Type B pancreatic cell (in vitro differentiated cells): Measurements from ENCODE around the gene AMBRA1. TPM values are rescaled to one million over a fixed set of nuclear protein-coding genes. Genes with fewer than 3 reads are reported as not detected.
A peak's percentile ranks its signal among the peaks of the same experiment; 100 is the strongest.

Experiments
- DNase-seq: peaks from one replicate; pipeline ENCODE4 v3.0.0; 2021; ENCODE audit warnings: mixed read lengths; ENCODE audit not compliant: unreplicated experiment; ENCODE audit errors: extremely low spot score
- H3K27ac Mint-ChIP-seq: 2 replicates; pipeline ENCODE4 v1.8.0; 2021; ENCODE audit warnings: mild to moderate bottlenecking, mixed read lengths
- H3K27me3 Mint-ChIP-seq: 2 replicates; pipeline ENCODE4 v1.8.0; 2021; ENCODE audit warnings: mixed read lengths
- H3K36me3 Mint-ChIP-seq: 2 replicates; pipeline ENCODE4 v1.8.0; 2021; ENCODE audit warnings: mixed read lengths
- H3K4me1 Mint-ChIP-seq: one replicate; pipeline ENCODE4 v1.8.0; 2021; ENCODE audit warnings: mixed read lengths; ENCODE audit not compliant: unreplicated experiment
- H3K4me3 Mint-ChIP-seq: 2 replicates; pipeline ENCODE4 v1.8.0; 2021; ENCODE audit warnings: mild to moderate bottlenecking, mixed read lengths
- H3K9me3 Mint-ChIP-seq: 2 replicates; pipeline ENCODE4 v1.8.0; 2021; ENCODE audit warnings: mixed read lengths
- CTCF ChIP-seq: fragments of 200-600 bp; sonication (generic); conservative IDR thresholded peaks from 2 replicates; pipeline ENCODE4 v1.5.0; 2021; ENCODE audit warnings: antibody characterized with exemption, mild to moderate bottlenecking
- total RNA-seq: library from RNA; stranded (reverse); gene quantifications from 2 replicates; pipeline ENCODE4 v1.2.1, GENCODE V29; 2021; ENCODE audit warnings: low replicate concordance

The AMBRA1 gene
- total RNA-seq, 1 donor from 2014 or later = 38.8 TPM

- H3K27me3 Mint-ChIP-seq = no peaks in the 10 kb centered on the region
- H3K4me1 Mint-ChIP-seq = peaks cover 16% of the 10 kb centered on the region
- DNase-seq = no peak
- no peak for TF ChIP-seq CTCF
- H3K4me3 Mint-ChIP-seq = no peak overlapping the region
- H3K9me3 Mint-ChIP-seq = no peaks in the 10 kb centered on the region
- no peak overlapping the region for H3K27ac Mint-ChIP-seq
- no peaks in the 10 kb centered on the region for H3K36me3 Mint-ChIP-seq
Observed at GRCh38 chr11:46534711-46535110, 59.1 kb downstream of the AMBRA1 start.

- Mint-ChIP-seq H3K4me1 (peaks cover 24% of the 10 kb centered on the region), H3K4me3 (no peak overlapping the region), H3K9me3 (no peaks in the 10 kb centered on the region), H3K27ac (no peak overlapping the region), H3K27me3 (no peaks in the 10 kb centered on the region), H3K36me3 (no peaks in the 10 kb centered on the region)
- TF ChIP-seq CTCF = no peak
- no peak for DNase-seq
Observed at GRCh38 chr11:46533396-46534100, 60.3 kb downstream of the AMBRA1 start.

GRCh38 chr11:46529928-46530574 lies 63.8 kb downstream of the AMBRA1 start:
- H3K9me3 Mint-ChIP-seq = no peaks in the 10 kb centered on the region
- no peak overlapping the region for H3K27ac Mint-ChIP-seq
- H3K4me3 Mint-ChIP-seq = no peak overlapping the region
- H3K36me3 Mint-ChIP-seq = no peaks in the 10 kb centered on the region
- TF ChIP-seq CTCF = no peak
- DNase-seq = no peak
- H3K27me3 Mint-ChIP-seq = no peaks in the 10 kb centered on the region
- peaks cover 17% of the 10 kb centered on the region for H3K4me1 Mint-ChIP-seq

GRCh38 chr11:46529095-46529905 lies 64.5 kb downstream of the AMBRA1 start:
- Mint-ChIP-seq H3K4me3 (no peak overlapping the region), H3K36me3 (no peaks in the 10 kb centered on the region), H3K9me3 (no peaks in the 10 kb centered on the region), H3K27me3 (no peaks in the 10 kb centered on the region), H3K27ac (no peak overlapping the region), H3K4me1 (peaks cover 17% of the 10 kb centered on the region)
- TF ChIP-seq CTCF = peak; percentile 91
- peak; percentile 74 for DNase-seq

GRCh38 chr11:46528445-46529094 lies 65.3 kb downstream of the AMBRA1 start:
- DNase-seq = no peak
- no peak for TF ChIP-seq CTCF
- H3K36me3 Mint-ChIP-seq = no peaks in the 10 kb centered on the region
- no peaks in the 10 kb centered on the region for H3K9me3 Mint-ChIP-seq
- H3K27me3 Mint-ChIP-seq = no peaks in the 10 kb centered on the region
- no peak overlapping the region for H3K27ac Mint-ChIP-seq
- no peak overlapping the region for H3K4me3 Mint-ChIP-seq
- H3K4me1 Mint-ChIP-seq = peaks cover 13% of the 10 kb centered on the region
